Cardiac muscle cell (in vitro differentiated cells and primary cell): ENCODE measurements around the gene DLEU7. TPM values are rescaled to one million over a fixed set of nuclear protein-coding genes. Genes with fewer than 3 reads are reported as not detected.

Experiments
- DNase-seq, 2 donors: peaks; one replicate each; pipeline versions ENCODE4 v3.0.0 to v3.0.0-alpha.2; 2010 to 2017; ENCODE audit warnings: low read depth in 1 of 2, low spot score in 1 of 2
- H3K27ac ChIP-seq: fragments of 200-600 bp; sonication (generic); 2 replicates; pipeline ENCODE4 v1.5.1; 2016
- H3K27me3 ChIP-seq: fragments of 200-600 bp; sonication (generic); 2 replicates; pipeline ENCODE4 v1.6.0; 2016; ENCODE audit warnings: control low read depth
- H3K36me3 ChIP-seq: fragments of 200-600 bp; sonication (generic); 2 replicates; pipeline ENCODE4 v1.5.1; 2016; ENCODE audit warnings: control low read depth
- H3K4me1 ChIP-seq: fragments of 200-600 bp; sonication (generic); 2 replicates; pipeline ENCODE4 v1.8.1; 2017; ENCODE audit warnings: low read depth, mild to moderate bottlenecking, mixed run types
- H3K4me3 ChIP-seq: fragments of 200-600 bp; sonication (generic); 2 replicates; pipeline ENCODE4 v1.5.1; 2016; ENCODE audit warnings: mild to moderate bottlenecking
- H3K9me3 ChIP-seq: fragments of 200-600 bp; sonication (generic); 2 replicates; pipeline ENCODE4 v1.5.1; 2017; ENCODE audit warnings: low read depth, mild to moderate bottlenecking, control low read depth
- CTCF ChIP-seq: IDR thresholded peaks from 2 replicates; pipeline ENCODE4 v1.5.1; 2012; ENCODE audit warnings: low read depth, mild to moderate bottlenecking, low read length
- polyA plus RNA-seq: library from polyadenylated mRNA; unstranded; fragments of >200 nt; fragmentation: Nextera tagmentation; extraction: Ambion mirVana; gene quantifications from 2 replicates; pipeline ENCODE4 v1.2.1, GENCODE V29; 2016
- total RNA-seq: library from RNA; depleted of rRNA; stranded (reverse); fragments of >200 nt; gene quantifications from 2 replicates; pipeline ENCODE4 v1.2.3, GENCODE V29; 2016

DLEU7 gene
- total and polyA plus RNA-seq, 2 experiments from 2014 or later, result not detected

DNA sequence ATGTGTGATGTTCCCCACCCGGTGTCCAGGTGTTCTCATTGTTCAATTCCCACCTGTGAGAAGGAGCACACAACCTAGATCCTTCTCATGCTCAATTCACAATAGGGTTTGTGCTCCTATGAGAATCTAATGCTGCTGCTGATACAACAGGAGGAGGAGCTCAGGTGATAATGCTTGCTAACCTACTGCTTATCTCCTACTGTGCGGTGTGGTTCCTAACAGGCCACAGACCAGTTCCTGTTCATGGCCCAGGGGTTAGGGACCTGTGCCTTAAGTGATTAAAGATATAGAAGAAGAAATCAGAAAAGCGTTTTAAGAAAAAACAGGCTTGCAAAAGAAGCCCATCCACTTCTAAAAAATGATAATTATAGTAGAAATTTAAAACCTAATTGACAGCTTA lies 17.5 kb downstream of the DLEU7 start:
- no peak for DNase-seq
- H3K36me3 ChIP-seq, result no peaks in the 10 kb centered on the region
- TF ChIP-seq CTCF, result no peak
- no peaks in the 10 kb centered on the region for H3K4me1 ChIP-seq
- no peak overlapping the region for H3K27ac ChIP-seq
- no peak overlapping the region for H3K4me3 ChIP-seq
- peaks cover 33% of the 10 kb centered on the region for H3K27me3 ChIP-seq
- no peaks in the 10 kb centered on the region for H3K9me3 ChIP-seq

DNA sequence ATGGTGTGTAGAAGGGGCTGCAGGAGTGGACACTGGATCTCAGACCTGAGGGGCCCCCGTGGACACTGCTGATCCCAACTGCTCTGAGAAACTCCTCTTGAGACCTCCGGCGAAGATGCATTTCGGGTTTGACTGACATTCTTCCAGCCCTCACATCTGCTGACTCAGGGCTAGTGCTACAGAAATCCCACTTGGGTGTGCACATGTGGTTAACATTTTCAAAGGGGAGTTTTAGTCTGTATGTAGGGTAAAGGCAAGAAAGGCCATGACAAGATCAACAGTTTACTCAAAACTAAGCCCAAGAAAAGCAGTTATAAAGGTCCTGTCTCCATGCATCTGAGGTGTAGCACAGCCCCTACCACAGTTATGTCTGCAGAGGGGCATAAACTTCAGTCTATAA lies 31.2 kb downstream of the DLEU7 start:
- H3K9me3 ChIP-seq, result no peaks in the 10 kb centered on the region
- no peaks in the 10 kb centered on the region for H3K4me1 ChIP-seq
- no peak for DNase-seq
- no peaks in the 10 kb centered on the region for H3K27me3 ChIP-seq
- H3K4me3 ChIP-seq, result no peak overlapping the region
- no peak overlapping the region for H3K27ac ChIP-seq
- no peaks in the 10 kb centered on the region for H3K36me3 ChIP-seq
- no peak for TF ChIP-seq CTCF

- H3K27me3 ChIP-seq, result no peaks in the 10 kb centered on the region
- no peak for DNase-seq
- H3K9me3 ChIP-seq, result peaks cover 2% of the 10 kb centered on the region
- no peaks in the 10 kb centered on the region for H3K4me1 ChIP-seq
- H3K4me3 ChIP-seq, result no peak overlapping the region
- no peak overlapping the region for H3K27ac ChIP-seq
- no peaks in the 10 kb centered on the region for H3K36me3 ChIP-seq
- no peak for TF ChIP-seq CTCF
These were observed 32.5 kb downstream of the DLEU7 start for GRCh38 chr13:50810998-50811397.

GRCh38 chr13:50810468-50810867 lies 33.0 kb downstream of the DLEU7 start:
- no peak overlapping the region for H3K4me3 ChIP-seq
- H3K27ac ChIP-seq, result no peak overlapping the region
- no peaks in the 10 kb centered on the region for H3K27me3 ChIP-seq
- no peaks in the 10 kb centered on the region for H3K36me3 ChIP-seq
- peaks cover 2% of the 10 kb centered on the region for H3K9me3 ChIP-seq
- no peaks in the 10 kb centered on the region for H3K4me1 ChIP-seq
- TF ChIP-seq CTCF, result no peak
- no peak for DNase-seq

- DNase-seq, result no peak
- no peak for TF ChIP-seq CTCF
These were observed 34.1 kb downstream of the DLEU7 start for GRCh38 chr13:50809133-50810090.

More at GRCh38 chr13:50809133-50810090, 34.1 kb downstream of the DLEU7 start:
- H3K4me1 ChIP-seq, result no peaks in the 10 kb centered on the region
- no peak overlapping the region for H3K4me3 ChIP-seq
- no peaks in the 10 kb centered on the region for H3K27me3 ChIP-seq
- peaks cover 2% of the 10 kb centered on the region for H3K9me3 ChIP-seq
- H3K36me3 ChIP-seq, result no peaks in the 10 kb centered on the region
- no peak overlapping the region for H3K27ac ChIP-seq
